GDM1 (cell line): ENCODE data around the gene ERI2.
"Not testable (repeated sequence)": the region's sequence is repeated elsewhere in the genome, so short reads cannot be mapped to it uniquely, and the experiment has no call there.

Experiments
- DNase-seq: peaks from one replicate; lab custom pipeline; 2025; lab: John Stamatoyannopoulos, UW

Gene ERI2

DNA sequence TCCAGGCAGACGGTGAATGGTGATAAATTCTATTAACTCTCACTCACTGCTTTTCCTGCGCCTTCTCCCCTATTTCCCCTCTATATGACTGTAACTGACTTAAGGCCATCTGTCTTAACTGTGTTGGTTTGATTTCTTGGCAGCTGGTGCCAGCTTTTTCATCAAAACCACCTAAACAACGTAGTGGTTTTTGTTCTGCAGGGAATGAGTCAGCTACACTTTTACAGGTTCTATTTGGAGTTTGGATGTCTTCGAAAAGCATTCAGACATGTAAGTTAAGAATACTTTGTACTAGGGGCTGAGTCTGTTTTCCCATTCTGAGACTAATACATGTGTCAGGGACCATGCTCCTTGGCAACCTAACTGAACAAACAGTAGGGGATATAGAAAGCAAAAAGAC, 8.5 kb upstream of the ERI2 start:
- DNase-seq: no peak

DNA sequence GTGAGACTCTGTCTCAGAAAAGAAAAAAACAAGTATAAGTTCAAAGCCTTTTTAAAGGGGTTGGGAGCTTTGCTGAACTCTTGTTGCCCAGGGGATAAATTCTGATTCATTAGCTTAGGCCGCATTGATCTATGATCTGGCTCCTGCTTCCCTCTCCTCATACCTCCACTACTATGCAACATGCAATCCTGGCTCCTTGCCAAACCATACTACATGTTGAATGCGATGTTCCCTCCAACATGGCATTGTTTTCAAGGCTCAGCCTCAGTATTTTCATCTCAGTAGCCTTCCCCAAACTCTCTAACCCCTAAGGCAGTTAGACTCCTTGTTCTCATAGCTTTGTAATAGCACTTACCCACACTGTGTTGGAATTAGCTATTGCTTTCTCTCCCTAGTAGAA, 6.2 kb upstream of the ERI2 start:
- DNase-seq: no peak

DNA sequence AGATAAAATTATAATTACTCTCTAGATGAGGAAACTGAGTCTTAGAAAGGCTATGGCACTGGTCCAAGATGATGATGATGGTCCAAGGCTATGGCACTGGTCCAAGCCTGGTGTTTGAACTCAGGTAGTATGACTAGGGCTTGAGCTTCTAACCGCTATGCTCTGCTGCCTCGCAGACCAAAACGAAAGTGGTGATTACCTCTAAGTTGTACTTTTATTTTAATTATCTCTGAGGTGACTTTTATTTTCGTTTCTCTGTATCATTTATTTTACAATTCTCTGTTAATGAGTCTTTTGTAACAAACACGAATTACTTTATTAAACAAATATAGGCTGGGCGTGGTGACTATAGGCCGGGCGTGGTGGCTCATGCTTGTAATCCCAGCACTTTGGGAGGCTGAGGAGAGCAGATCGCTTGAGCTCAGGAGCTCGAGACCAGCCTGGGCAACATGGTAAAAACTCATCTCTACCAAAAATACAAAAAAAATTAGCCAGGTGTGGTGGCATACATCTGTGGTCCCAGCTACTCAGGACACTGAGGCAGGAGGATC, 5.7 kb upstream of the ERI2 start:
- DNase-seq: no peak

DNA sequence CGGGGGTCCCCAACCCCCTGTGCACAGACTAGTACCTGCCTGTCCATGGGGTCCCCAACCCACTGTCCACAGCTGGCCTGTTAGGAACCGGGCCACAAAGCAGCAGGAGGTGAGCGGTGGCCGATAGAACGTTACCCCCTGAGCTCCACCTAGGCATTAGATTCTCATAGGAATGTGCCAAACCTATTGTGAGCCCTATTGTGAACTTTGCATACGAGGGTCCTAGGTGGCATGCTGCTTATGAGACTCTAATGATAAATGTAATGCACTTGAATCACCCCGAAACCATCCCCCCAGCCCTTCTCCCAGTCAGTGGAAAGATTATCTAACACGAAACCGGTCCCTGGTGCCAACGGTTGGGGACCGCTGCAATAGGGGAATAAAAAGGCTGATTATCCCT, 1.6 kb upstream of the ERI2 start:
- DNase-seq: no peak

DNA sequence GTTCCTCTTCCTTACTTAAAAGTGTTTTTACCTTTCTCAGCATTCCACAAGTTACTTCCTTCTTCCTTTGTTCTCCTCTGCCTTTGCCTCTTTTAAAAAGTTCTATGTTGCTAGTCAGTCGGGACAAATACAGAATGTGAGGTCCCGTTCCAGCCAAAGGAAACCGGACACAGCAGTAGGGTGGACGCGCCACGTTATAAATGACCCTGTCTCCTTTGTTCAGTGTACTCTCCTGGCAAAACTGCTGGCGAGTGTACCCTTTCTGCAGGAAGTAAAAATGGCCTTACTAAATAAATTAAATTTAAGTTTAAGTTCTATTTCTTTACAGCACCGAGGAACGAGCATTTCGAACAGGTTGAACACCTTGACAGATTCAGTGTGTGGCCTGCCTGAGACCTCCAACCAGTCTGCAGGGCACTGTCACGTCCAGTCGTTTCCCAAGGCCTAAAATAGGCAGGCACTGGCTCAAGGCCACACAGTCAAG, 546 bp downstream of the ERI2 start:
- not testable (repeated sequence) for DNase-seq

DNA sequence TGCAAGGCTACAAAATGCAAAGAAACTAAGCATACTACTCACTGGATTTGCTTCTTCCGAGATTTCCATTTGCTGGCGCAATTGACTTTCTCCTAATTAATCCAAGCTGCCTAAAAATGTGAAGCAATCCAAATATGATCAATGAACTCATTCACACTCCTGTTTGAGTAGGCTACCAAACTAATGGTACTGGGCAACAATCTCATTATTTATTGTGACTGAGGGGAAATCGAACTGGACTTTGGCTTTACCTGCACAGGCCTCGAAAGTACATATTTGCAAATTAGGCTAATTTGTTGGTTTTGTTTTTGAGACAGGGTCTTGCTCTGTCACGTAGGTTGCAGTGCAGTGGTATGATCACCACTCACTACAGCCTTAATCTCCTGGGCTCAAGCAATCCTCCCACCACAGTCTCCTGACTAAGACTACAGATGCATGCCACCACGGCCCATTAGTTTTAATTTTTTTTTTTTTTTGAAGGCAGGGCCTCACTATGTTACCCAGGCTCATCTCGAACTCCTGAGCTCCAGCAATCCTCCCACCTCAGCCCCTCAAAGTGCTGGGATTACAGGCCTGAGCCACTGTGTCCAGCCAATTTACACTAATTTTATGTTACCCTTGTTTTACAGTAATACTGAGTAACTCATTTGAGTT, 2.6 kb downstream of the ERI2 start:
- no peak for DNase-seq

DNA sequence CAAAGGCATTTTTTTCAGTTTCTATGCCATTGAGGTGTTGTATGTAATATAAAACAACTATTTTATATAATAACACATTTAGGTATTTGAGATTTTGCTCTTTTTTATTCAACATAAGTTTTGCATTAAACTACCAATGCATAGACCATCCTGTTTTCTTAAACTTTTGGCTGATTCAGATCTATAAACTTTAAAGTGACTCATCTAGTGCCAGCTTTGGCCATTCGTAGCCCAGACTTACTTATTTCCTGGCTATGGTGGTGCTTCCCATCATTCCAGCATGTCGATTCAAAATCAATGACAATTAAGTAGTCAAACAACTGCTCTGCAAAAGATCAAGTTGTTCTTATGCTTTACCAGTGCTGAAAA, 3.1 kb downstream of the ERI2 start:
- no peak for DNase-seq

DNA sequence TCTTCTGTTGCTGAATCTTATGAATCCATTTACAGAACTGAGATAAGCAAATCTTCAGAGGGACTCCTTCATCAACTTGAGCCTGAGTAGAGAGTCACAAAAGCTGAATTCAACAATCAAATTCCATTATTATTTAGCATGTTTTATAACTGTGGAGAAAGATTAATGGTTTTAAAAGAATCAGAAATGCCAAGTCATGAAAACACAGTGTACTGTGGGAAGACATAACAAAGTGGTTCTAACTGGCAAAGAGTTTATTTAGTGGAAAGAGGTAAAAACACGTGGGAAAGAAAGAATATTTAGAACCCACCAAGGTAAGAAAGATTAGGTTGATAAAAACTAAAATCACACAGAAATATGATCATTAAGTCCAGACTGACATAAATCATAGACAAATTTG, 5.0 kb downstream of the ERI2 start:
- no peak for DNase-seq

DNA sequence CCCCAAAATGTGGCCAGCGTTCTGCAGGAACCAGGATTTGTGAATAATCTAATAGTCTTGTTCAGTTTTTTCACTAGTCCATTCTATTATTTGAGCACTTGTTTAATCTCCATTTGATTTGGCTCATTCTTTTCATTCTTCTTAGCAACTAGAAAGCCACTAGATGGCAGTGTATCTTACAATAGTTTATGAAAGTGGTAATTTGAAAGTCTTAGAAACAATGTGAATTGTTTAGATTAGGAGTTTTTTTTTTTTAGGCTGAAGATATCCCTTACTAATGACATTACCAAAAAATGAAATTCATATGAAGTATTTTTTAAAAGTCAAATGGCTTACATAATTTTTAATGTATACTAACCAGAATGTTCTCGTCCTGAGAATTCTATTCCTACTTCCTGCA, 6.7 kb downstream of the ERI2 start:
- no peak for DNase-seq

DNA sequence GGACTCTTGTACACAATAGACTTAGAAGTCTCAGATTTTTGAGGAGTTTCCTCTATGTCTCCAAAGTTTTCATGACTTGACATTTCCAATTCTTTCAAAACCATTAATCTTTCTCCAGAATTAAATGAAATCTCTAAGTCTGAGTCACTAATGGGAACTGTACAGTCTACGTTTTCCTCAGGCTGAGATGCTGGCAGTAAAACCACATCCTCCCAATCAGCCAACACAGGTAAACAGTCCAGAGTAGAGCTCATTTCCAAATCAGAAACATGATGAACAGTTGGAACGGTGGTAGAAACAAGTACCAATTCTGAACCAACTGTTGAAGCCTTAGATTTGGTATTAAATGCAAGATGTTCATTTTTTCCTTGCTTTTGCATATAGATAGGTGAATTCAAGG, 7.9 kb downstream of the ERI2 start:
- no peak for DNase-seq

DNA sequence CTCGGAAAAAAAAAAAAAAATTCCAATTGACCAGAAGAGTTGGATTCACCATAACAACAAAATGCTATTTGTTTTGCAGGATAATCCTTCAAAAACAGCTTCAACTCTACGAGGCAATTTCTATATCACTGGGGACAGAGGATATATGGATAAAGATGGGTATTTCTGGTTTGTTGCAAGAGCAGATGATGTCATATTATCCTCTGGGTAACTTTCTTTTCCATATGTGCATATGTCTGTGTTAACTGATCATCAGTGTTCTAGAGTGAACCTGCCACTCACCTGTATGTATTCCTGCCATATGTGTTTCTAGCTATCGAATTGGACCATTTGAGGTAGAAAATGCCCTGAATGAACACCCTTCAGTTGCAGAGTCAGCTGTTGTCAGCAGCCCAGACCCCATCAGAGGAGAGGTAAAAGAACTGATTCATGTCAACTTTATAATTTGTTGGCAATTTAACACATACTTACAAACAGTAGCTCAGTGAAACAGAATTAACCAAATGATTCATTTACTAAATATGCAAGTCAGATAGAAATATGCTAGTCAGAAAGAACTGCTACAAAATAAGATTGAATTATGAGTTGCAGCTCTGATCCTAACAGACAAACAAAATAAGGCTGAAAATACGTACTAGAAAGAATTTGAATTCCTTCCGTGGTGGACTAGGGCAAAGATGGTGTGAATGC, 14.2 kb downstream of the ERI2 start:
- DNase-seq: no peak

DNA sequence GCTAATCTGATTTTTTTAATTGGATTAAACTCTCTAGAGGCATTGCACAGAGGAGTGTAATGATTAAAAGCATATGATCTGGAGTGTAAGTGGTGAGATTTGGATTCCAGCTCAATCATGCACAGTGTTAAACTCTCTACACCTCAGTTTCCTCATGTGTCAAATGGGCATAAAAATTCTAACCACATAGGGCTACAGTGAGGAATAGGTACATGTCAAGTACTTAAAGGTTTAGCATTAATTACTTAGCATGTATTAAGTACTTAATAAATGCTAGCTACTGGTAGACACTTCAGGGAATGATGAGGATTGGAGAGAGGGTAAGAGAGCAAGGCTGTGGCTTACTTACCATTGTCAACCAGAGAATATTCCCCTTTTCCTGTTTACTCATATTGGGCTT, 17.1 kb downstream of the ERI2 start:
- DNase-seq: no peak

DNA sequence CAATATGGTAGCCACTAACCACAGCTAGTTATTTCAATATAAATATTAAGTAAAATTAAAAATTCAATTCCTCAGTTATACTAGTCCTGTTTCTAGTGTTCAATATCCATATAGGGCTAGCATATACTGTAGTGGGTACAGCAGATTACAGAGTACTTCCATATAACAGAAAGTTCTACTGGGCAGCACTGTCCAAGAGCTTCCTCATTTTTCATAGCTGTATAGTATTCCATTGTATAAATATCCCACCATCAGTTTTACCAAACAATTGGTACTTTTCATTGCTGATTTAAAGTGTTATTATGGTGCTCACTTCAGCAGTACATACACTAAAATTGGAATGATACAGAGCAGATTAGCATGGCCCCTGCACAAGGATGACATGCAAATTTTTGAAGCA, 22.1 kb downstream of the ERI2 start:
- no peak for DNase-seq

DNA sequence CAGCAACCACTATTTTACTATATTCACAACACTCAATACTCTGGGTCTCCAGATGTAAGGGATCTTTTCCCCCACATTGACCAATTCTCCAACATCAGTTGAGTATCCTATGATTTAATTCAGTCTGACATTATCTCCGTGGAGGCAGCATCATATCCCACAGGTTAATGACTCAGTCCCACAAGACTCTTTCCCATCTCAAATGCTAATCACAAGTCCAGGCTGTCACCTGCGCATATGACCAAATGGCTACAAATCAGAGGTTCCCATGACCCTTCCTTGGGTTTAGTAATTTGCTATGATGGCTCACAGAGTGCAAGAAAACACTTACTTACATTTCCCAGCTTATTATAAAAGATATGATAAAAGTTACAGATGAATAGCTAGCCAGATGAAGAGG, 23.8 kb downstream of the ERI2 start:
- no peak for DNase-seq

DNA sequence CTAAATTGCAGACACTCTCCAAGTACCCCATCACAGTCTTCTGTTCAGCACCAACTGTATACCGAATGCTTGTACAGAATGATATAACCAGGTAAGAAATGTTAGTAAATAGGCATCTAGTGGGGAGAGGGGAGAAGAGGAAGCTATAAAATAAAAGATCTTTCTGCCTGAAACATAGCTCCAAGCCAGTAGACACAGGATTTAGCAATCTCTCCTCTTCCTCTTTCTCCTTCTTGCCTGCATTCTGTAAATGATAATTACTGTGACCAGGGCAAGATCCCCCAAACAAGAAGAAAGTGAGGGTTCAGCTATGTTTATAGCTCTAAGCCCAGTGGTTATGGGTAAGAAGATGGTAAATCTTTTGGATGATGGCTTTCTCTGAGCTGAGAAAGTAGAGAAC, 24.6 kb downstream of the ERI2 start:
- no peak for DNase-seq

DNA sequence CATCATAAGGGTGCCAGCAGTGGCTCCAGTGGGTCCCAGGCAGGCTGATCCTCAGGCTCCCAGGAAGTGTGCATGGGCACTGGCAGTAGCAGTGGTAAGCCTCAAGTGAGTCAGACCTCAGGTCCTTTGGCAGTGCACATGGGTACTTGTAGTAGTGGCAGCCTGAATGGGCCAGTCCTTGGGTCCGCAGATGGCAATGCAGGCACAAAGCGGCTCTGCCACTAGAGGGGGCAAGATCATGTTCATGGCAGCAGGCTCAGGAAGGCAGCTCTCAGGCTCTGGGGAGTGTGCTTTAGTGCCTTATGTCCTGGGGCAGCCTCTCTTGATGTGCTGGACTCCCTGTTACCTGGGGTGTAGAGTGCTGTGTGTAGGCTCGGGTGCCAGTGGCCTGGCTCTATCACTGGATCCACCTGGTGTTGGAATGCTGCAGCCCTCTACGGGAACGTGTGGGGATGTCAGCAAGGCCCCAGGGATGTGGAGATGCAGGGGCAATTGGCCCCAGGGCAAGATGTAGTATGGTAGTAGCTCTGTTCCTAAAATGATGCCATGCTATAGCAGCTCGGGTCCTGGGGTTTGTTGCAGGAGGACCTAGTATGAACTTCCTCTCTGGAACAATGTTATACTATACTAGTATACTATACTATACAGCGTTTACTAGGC, 31.4 kb downstream of the ERI2 start:
- peak; percentile 63 for DNase-seq

DNA sequence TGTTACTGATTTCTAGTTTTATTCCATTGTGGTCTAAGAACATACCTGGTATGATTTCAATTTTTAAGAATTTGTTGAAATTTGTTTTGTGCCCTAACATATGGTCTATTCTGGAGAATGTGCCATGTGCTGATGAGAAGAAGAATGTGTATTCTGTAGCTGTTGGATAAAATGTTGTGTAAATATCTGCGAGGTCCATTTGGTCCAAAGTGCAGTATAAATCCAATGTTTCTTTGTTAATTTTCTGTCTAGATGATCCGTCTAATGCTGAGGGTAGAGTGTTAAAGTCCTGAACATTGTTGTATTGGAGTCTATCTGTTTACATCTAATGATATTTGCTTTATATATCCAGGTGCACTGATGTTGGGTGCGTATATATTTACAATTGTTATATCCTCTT, 32.6 kb downstream of the ERI2 start:
- DNase-seq: no peak

DNA sequence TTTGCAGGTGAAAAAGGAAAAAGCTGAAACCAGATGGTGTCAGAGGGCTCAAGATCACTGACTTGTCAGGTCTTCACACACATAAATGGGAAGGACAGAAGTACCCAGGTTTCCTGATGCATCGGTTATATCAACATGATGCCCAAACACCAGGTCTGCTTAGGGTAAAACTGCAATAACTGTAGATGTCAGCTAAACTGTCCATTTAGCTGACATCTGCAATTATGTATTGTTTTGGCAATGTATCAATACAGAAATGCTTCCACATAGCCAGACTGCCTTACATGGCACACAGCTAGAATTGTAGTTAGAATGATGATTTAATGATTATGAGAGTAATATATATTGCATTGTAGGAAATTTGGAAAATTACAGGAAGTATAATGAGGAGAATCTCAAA, 37.5 kb downstream of the ERI2 start:
- DNase-seq: no peak

DNA sequence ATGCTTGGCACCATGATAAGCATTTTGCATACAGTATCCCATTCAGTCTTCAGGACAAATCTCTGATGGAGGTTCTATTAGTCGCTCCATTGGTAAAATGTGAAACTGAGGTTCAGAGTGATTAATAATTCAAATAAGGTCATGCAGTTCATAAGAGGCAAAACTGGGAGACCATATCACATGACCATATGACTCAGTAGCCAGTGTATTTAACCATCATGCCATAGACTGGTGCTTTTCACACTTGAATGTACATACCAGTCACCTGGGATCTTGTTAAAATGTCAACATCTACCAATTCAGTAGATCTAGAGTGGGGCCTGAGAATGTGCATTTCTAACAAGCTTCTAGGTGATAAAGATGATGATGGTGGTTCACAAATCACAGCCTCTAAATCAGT, 38.2 kb downstream of the ERI2 start:
- no peak for DNase-seq

DNA sequence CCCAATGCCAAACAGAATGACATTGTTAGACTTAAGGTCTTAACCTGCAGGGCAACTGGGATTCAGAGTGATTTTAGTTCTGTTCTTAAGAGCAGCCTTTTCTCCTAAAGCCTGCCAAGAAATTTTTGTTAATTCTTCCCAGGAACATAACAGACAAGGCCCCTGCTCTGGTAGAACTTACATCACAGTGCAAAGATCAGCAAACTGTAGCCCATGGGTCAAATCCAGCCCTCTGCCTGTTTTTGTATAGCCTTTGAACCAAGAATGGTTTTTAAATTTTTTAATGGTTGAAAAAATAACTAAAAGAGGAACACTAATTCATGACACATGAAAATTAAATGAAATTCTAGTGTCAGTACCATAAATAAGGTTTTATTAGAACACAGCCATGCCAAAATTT, 38.7 kb downstream of the ERI2 start:
- no peak for DNase-seq

DNA sequence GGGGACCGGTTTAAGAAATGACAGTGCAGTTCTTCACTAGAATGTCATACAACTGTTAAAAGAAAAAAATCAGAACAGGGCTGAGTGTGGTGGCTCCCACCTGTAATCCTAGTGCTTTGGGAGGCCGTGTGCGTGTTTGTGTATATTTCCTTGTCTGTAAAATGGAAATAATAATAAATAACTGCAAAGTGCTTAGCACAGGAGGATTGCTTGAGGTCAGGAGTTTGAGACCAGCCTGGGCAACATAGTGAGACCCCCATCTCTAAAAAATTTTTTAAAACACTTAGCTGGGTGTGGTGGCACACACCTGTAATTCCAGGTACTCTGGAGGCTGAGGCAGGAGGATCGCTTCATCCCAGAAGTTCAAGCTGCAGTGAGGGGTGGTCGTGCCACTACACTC, 40.0 kb downstream of the ERI2 start:
- no peak for DNase-seq

DNA sequence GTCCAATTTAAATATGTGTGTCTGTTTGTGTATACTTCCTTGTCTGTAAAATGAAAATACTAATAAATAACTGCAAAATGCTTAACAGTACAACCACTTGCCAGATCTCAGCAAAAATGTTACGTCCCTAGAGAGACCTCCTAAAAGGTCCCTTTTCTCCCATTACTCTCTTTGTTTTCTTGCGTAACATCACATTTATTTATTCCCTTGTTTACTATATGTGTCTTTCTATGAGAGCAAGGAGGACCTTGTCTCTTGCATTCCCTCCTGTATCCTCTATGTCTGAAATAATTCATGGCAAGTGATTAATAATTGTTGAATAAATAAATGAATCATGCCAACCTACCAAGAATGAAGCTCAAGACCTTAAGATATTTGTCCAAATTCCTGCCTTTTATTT, 40.5 kb downstream of the ERI2 start:
- DNase-seq: no peak

DNA sequence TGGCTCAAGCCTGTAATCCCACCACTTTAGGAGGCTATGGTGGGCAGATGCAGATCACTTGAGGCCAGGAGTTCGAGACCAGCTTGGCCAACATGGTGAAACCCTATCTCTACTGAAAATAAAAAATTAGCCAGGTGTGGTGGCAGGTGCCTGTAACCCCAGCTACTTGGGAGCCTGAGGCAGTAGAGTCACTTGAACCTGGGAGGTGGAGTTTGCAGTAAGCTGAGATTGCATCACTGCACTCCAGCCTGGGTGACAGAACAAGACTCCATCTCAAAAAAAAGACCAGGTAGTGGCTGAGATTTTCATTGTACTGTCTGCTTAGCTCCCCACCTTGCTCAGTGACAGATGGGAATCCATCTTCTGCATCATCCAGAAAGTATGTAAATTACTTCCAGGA, 41.8 kb downstream of the ERI2 start:
- DNase-seq: not testable (repeated sequence)
